Osteocyte (in vitro differentiated cells): ENCODE results near the gene UBE2L3. TPM values are rescaled to one million over a fixed set of nuclear protein-coding genes. Genes with fewer than 3 reads are reported as not detected.

Experiments used
- DNase-seq: peaks from one replicate; pipeline ENCODE4 v3.0.0; 2021; ENCODE audit warnings: mixed read lengths; ENCODE audit not compliant: unreplicated experiment; ENCODE audit errors: extremely low spot score
- H3K27ac Mint-ChIP-seq: one replicate; pipeline ENCODE4 v1.8.0; 2021; ENCODE audit warnings: mild to moderate bottlenecking, mixed read lengths; ENCODE audit not compliant: unreplicated experiment
- H3K27me3 Mint-ChIP-seq: one replicate; pipeline ENCODE4 v1.8.0; 2021; ENCODE audit warnings: mixed read lengths; ENCODE audit not compliant: unreplicated experiment
- H3K36me3 Mint-ChIP-seq: one replicate; pipeline ENCODE4 v1.8.0; 2021; ENCODE audit warnings: mixed read lengths; ENCODE audit not compliant: unreplicated experiment
- H3K4me1 Mint-ChIP-seq: one replicate; pipeline ENCODE4 v1.8.0; 2021; ENCODE audit warnings: mixed read lengths; ENCODE audit not compliant: unreplicated experiment
- H3K4me3 Mint-ChIP-seq: one replicate; pipeline ENCODE4 v1.8.0; 2021; ENCODE audit warnings: mild to moderate bottlenecking, moderate library complexity, mixed read lengths; ENCODE audit not compliant: unreplicated experiment
- H3K9me3 Mint-ChIP-seq: one replicate; pipeline ENCODE4 v1.8.0; 2021; ENCODE audit warnings: mixed read lengths; ENCODE audit not compliant: unreplicated experiment
- CTCF ChIP-seq: fragments of 200-600 bp; sonication (generic); IDR thresholded peaks from 2 replicates; pipeline ENCODE4 v1.5.0; 2021; ENCODE audit warnings: antibody characterized with exemption, mild to moderate bottlenecking, moderate library complexity
- total RNA-seq: library from RNA; stranded (reverse); gene quantifications from 2 replicates; pipeline ENCODE4 v1.2.1, GENCODE V29; 2021

The UBE2L3 gene
- total RNA-seq, 1 donor from 2014 or later: 57.1 TPM

- DNase-seq: no peak
- H3K4me1 Mint-ChIP-seq: peaks cover 18% of the 10 kb centered on the region
- peak overlapping the region; percentile 81 for H3K27ac Mint-ChIP-seq
- H3K36me3 Mint-ChIP-seq: peaks cover 5% of the 10 kb centered on the region
- no peaks in the 10 kb centered on the region for H3K9me3 Mint-ChIP-seq
- no peaks in the 10 kb centered on the region for H3K27me3 Mint-ChIP-seq
- H3K4me3 Mint-ChIP-seq: peak overlapping the region; percentile 86
- TF ChIP-seq CTCF: no peak
Observed at GRCh38 chr22:21628386-21629254, 61.1 kb downstream of the UBE2L3 start.

DNA sequence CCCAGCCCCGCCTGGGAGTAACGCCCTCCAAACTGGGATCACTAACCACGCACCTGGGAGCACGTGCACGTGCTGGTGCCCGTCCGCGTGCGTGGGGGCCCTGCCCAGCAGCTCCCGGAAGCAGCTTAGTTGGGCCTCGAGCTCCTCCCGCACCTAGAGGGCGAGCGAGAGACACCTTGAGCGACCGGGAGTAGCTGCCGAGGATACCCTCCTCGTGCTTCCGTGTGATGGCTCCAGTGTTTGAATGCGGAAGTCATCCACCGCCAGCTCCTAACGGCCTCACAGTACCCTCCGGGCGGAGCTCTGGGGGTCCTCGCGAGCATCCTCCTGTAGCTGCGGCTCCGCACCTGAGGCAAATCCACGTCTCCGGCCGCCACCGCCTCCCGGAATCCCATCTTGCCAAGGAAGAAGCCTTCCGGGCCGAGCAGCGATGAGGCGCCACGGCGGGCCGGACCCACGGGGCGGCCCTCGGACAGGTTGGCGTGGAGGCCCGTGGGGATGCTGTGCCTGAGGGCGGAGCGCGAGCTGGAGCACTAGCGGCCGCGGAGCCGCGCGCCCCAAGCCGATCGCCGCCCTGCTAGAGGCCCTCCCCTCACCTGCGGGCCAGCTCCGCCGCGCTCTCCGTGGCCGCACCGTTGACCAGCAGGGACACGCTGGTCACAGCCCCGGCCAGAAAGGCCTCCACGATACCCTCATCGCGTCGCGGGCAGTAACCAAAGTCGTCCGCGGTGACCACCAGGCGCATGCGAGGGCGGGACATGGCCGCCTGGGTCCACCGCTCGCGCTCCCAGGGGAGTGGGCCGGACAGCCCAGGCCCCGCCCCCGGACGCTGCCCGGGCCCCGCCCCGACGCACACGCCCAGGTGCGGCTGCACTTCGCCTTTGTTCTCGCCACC lies 62.0 kb downstream of the UBE2L3 start, which contains the start of gene YDJC:
TSS of gene YDJC (minus strand) at position 768 of the 895 bp plus-strand sequence. CDS start at position 760, 8 bp downstream.
- Mint-ChIP-seq H3K4me1 (peaks cover 16% of the 10 kb centered on the region), H3K27ac (peak within 1 kb of the TSS; percentile 81), H3K9me3 (no peaks in the 10 kb centered on the region), H3K36me3 (peaks cover 5% of the 10 kb centered on the region), H3K27me3 (no peaks in the 10 kb centered on the region), H3K4me3 (peak within 1 kb of the TSS; percentile 86)
- peak; percentile 59 for TF ChIP-seq CTCF
- DNase-seq: peak; percentile 98

GRCh38 chr22:21631025-21631424 lies 63.5 kb downstream of the UBE2L3 start:
- Mint-ChIP-seq H3K4me3 (no peak overlapping the region), H3K9me3 (no peaks in the 10 kb centered on the region), H3K4me1 (peaks cover 11% of the 10 kb centered on the region), H3K27ac (no peak overlapping the region), H3K36me3 (peaks cover 5% of the 10 kb centered on the region), H3K27me3 (no peaks in the 10 kb centered on the region)
- no peak for TF ChIP-seq CTCF
- DNase-seq: no peak

- no peak within 1 kb of the TSS for H3K27ac Mint-ChIP-seq
- H3K9me3 Mint-ChIP-seq: no peaks in the 10 kb centered on the region
- H3K4me1 Mint-ChIP-seq: peaks cover 9% of the 10 kb centered on the region
- H3K36me3 Mint-ChIP-seq: peaks cover 5% of the 10 kb centered on the region
- no peaks in the 10 kb centered on the region for H3K27me3 Mint-ChIP-seq
- H3K4me3 Mint-ChIP-seq: no peak within 1 kb of the TSS
- no peak for TF ChIP-seq CTCF
- DNase-seq: no peak
Observed at GRCh38 chr22:21632237-21632895, 64.9 kb downstream of the UBE2L3 start, which contains the start of gene CCDC116. Gene CCDC116, plus strand, starts transcription at chr22:21632760. Its CDS starts 422 bp downstream, at chr22:21633182.
